ENCODE results near the gene LRRC30. TPM values are rescaled to one million over a fixed set of nuclear protein-coding genes. Genes with fewer than 3 reads are reported as not detected.

The LRRC30 gene
- polyA plus RNA-seq, 1 donor (not counting 4 experiments of a cell fraction or from before 2014, with no cell fraction given) = not detected

DNA sequence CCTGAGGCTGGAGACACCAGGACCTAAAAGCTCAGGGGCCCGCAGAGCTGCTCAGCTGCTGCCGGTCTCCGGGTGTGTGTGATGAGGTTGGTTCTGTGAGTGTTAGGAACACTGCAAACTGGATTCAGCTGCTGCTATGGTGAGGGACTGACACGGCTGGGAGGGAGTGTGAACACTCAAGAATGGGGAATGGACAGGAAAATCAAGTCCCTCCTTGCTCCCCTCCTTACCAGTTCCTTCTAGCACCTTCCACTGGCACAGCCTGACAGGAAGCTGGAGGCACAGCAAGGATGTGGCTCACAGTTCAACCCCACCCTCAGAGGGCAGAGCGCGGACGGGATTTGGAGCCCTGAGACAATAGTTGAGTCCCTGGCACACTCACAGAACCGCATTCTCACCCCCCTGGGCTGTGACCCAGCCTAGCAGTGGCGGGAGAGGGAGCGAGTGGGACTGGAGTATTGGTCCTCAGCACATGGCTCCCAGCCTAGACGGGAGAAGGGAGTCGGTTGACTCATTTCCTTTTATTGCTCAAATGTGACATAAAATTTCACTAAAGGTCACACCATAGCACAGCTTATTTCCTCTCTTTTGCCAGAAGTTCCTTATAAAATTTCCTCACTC is 42.5 kb downstream of the LRRC30 start:
- Histone ChIP-seq H3K4me3 (ENCODE audit: control insufficient read depth in 2 of 3, extremely low read depth in 1 of 3, insufficient read depth in 2 of 3, low read depth in 1 of 3, low read length in 3 of 3) (no peak overlapping the region), H3K4me1 (ENCODE audit: control insufficient read depth, extremely low read depth, insufficient read depth, low read length) (peaks cover 8% of the 10 kb centered on the region), H3K79me2 (ENCODE audit: control insufficient read depth, insufficient read depth, low read length) (no peaks in the 10 kb centered on the region), H3K36me3 (ENCODE audit: control insufficient read depth in 2 of 2, extremely low read depth in 1 of 2, insufficient read depth in 2 of 2, low read length in 2 of 2) (no peaks in the 10 kb centered on the region), H4K20me1 (ENCODE audit: control insufficient read depth, extremely low read depth, insufficient read depth, low read length) (no peaks in the 10 kb centered on the region), H3K27me3 (ENCODE audit: control insufficient read depth, extremely low read depth, insufficient read depth, low read length) (no peaks in the 10 kb centered on the region), H3K27ac (ENCODE audit: control insufficient read depth, insufficient read depth, low read length) (no peak overlapping the region), H3K9me1 (ENCODE audit: control insufficient read depth, extremely low read depth, insufficient read depth, low read length) (no peaks in the 10 kb centered on the region), H2AFZ (ENCODE audit: control insufficient read depth, low read length) (peak overlapping the region; percentile 4), H3K9ac (ENCODE audit: control insufficient read depth, extremely low read depth, insufficient read depth, low read length) (no peak overlapping the region), H3K4me2 (ENCODE audit: control insufficient read depth, extremely low read depth, insufficient read depth, low read depth, low read length) (no peak overlapping the region), H3K9me3 (ENCODE audit: control insufficient read depth, low read depth, low read length) (no peaks in the 10 kb centered on the region)
- dilution Hi-C loops (cut with MboI; ENCODE audit: extremely low pct_ligation_motif_present, low sequenced_read_pairs) = no loop called here
- TF ChIP-seq, protein P1, sequence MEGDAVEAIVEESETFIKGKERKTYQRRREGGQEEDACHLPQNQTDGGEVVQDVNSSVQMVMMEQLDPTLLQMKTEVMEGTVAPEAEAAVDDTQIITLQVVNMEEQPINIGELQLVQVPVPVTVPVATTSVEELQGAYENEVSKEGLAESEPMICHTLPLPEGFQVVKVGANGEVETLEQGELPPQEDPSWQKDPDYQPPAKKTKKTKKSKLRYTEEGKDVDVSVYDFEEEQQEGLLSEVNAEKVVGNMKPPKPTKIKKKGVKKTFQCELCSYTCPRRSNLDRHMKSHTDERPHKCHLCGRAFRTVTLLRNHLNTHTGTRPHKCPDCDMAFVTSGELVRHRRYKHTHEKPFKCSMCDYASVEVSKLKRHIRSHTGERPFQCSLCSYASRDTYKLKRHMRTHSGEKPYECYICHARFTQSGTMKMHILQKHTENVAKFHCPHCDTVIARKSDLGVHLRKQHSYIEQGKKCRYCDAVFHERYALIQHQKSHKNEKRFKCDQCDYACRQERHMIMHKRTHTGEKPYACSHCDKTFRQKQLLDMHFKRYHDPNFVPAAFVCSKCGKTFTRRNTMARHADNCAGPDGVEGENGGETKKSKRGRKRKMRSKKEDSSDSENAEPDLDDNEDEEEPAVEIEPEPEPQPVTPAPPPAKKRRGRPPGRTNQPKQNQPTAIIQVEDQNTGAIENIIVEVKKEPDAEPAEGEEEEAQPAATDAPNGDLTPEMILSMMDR (optimal IDR thresholded peaks at IDR 0.05 in 1 of 3, IDR thresholded peaks at IDR 0.05 in 1 of 3, conservative IDR thresholded peaks at IDR 0.05 in 1 of 3; ENCODE audit: extremely low read depth in 1 of 3, insufficient read depth in 2 of 3, low read length in 3 of 3) = no peak
- no peak for TF ChIP-seq EZH2 (IDR thresholded peaks at IDR 0.05; ENCODE audit: low read length)
- FAIRE-seq (no peak), DNase-seq (ENCODE audit: low read depth, low spot score) (no peak)

DNA sequence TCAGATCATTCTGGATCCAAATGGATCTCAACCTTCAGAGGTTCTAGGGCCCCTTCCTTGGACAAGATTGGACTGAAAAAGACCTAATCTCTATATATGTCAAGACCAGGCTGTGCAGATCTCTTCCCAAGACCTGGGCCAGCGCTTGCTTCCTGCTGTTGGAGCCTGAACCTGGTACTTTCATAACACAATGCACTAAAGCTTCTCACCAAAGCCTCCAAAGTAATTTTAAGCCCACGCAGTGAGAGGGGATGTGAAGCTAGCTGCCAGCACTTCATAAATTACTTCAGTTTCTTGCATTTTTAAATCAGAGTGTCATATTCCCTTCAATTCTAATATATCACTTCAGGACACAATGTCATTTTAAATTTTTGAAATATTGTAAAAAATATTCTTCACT is 50.7 kb downstream of the LRRC30 start:
- H4K20me1 ChIP-seq (ENCODE audit: control insufficient read depth, extremely low read depth, insufficient read depth, low read length) = no peaks in the 10 kb centered on the region
- FAIRE-seq (no peak), DNase-seq (ENCODE audit: low read depth, low spot score) (no peak)
- H3K4me1 ChIP-seq (ENCODE audit: control insufficient read depth, extremely low read depth, insufficient read depth, low read length) = no peaks in the 10 kb centered on the region
- H3K79me2 ChIP-seq (ENCODE audit: control insufficient read depth, insufficient read depth, low read length) = no peaks in the 10 kb centered on the region
- no peak overlapping the region for H3K9ac ChIP-seq (ENCODE audit: control insufficient read depth, extremely low read depth, insufficient read depth, low read length)
- H3K9me1 ChIP-seq (ENCODE audit: control insufficient read depth, extremely low read depth, insufficient read depth, low read length) = no peaks in the 10 kb centered on the region
- no peak for TF ChIP-seq EZH2 (IDR thresholded peaks at IDR 0.05; ENCODE audit: low read length)
- TF ChIP-seq, protein P1 (optimal IDR thresholded peaks at IDR 0.05 in 1 of 3, IDR thresholded peaks at IDR 0.05 in 1 of 3, conservative IDR thresholded peaks at IDR 0.05 in 1 of 3; ENCODE audit: extremely low read depth in 1 of 3, insufficient read depth in 2 of 3, low read length in 3 of 3) = no peak
- no peak overlapping the region for H2AFZ ChIP-seq (ENCODE audit: control insufficient read depth, low read length)
- no peaks in the 10 kb centered on the region for H3K36me3 ChIP-seq (ENCODE audit: control insufficient read depth in 2 of 2, extremely low read depth in 1 of 2, insufficient read depth in 2 of 2, low read length in 2 of 2)
- H3K4me2 ChIP-seq (ENCODE audit: control insufficient read depth, extremely low read depth, insufficient read depth, low read depth, low read length) = no peak overlapping the region
- H3K27me3 ChIP-seq (ENCODE audit: control insufficient read depth, extremely low read depth, insufficient read depth, low read length) = no peaks in the 10 kb centered on the region
- dilution Hi-C loops (cut with MboI; ENCODE audit: extremely low pct_ligation_motif_present, low sequenced_read_pairs) = no loop called here
- no peak overlapping the region for H3K27ac ChIP-seq (ENCODE audit: control insufficient read depth, insufficient read depth, low read length)
- H3K9me3 ChIP-seq (ENCODE audit: control insufficient read depth, low read depth, low read length) = no peaks in the 10 kb centered on the region
- no peak overlapping the region for H3K4me3 ChIP-seq (ENCODE audit: control insufficient read depth in 2 of 3, extremely low read depth in 1 of 3, insufficient read depth in 2 of 3, low read depth in 1 of 3, low read length in 3 of 3)

Other genes with a start within 250 kb of the LRRC30 start
- gene LAMA1, start 113.3 kb upstream of the LRRC30 start, polyA plus RNA-seq = 2.1 to 4.1 TPM (median 2.5 TPM) in 3 replicates

Measured in keratinocyte (primary cell).